ENCODE results near the gene TP53INP2. TPM values are rescaled to one million over a fixed set of nuclear protein-coding genes. Genes with fewer than 3 reads are reported as not detected.
A peak's percentile ranks its signal among the peaks of the same experiment; 100 is the strongest.

The TP53INP2 gene
- total and polyA plus RNA-seq, 9 of the 15 experiments (the other 6 are each of a cell fraction or from before 2014, with no cell fraction given), result 0.43 to 5.0 (median 1.3) TPM

GRCh38 chr20:34709044-34709830 is 5.1 kb downstream of the TP53INP2 start:
- no peak for FAIRE-seq
- Histone ChIP-seq H3K4me3 (peak overlapping the region; percentile 73), H2AFZ (ENCODE audit: low read depth, low read length) (peak overlapping the region; percentile 96)
- TF ChIP-seq RB1 (IDR thresholded peaks at IDR 0.05; ENCODE audit: low read depth) (peak; percentile 35; the same call in 1 of the 2 replicates), NCOR1 (IDR thresholded peaks at IDR 0.05) (0 out of 2 replicates have a peak, but pooled peaks have one; percentile 19), NONO (IDR thresholded peaks at IDR 0.05; ENCODE audit: low read depth in 2 of 2, low read length in 1 of 2) (no peak), SUPT5H (IDR thresholded peaks at IDR 0.05) (peak; percentile 70), MTA3 (IDR thresholded peaks at IDR 0.05; ENCODE audit: borderline replicate concordance) (peak; percentile 74; the same call in 1 of the 2 replicates), SNAPC5 (CRISPR knock-in tag; IDR thresholded peaks at IDR 0.05) (no peak), POLR3G (IDR thresholded peaks at IDR 0.05; ENCODE audit: extremely low read depth, insufficient read length, insufficient replicate concordance) (no peak), RBBP5 (IDR thresholded peaks at IDR 0.05; ENCODE audit: borderline replicate concordance, insufficient read depth, low read length, poor library complexity, severe bottlenecking) (no peak), TARDBP (IDR thresholded peaks at IDR 0.05) (peak; percentile 30; the same call in 1 of the 2 replicates), NRF1 (conservative IDR thresholded peaks at IDR 0.05 in 1 of 2, IDR thresholded peaks at IDR 0.05 in 1 of 2) (peak in 1 of 2 experiments; percentile 39; a peak in 1 of 4 replicates), RERE (CRISPR knock-in tag; IDR thresholded peaks at IDR 0.05; ENCODE audit: borderline replicate concordance) (0 out of 2 replicates have a peak, but pooled peaks have one; percentile 35), EGR1 (conservative IDR thresholded peaks at IDR 0.05) (peak; percentile 88), MNT (conservative IDR thresholded peaks at IDR 0.05) (peak; percentile 20 to 67; a peak in 2 of 4 replicates)

More at GRCh38 chr20:34709044-34709830, 5.1 kb downstream of the TP53INP2 start:
- Histone ChIP-seq H3K4me2 (ENCODE audit: insufficient read depth, low read length) (peak overlapping the region; percentile 84), H3K9me3 (replicated peaks; ENCODE audit: control insufficient read depth, insufficient read depth, low read depth, low read length) (no peaks in the 10 kb centered on the region), H3K36me3 (ENCODE audit: control insufficient read depth, insufficient read depth, low read length) (peaks cover 2% of the 10 kb centered on the region; the same call in 2 of the 3 replicates), H3K27ac (ENCODE audit: extremely low read depth, low read depth, low read length) (peak overlapping the region; percentile 72), H3K79me2 (ENCODE audit: control insufficient read depth, insufficient read depth, low read length) (no peaks in the 10 kb centered on the region), H3K9me1 (ENCODE audit: control insufficient read depth, insufficient read depth, low read length) (no peaks in the 10 kb centered on the region), H3K4me1 (replicated peaks in 1 of 2; ENCODE audit: control insufficient read depth in 2 of 2, insufficient read depth in 2 of 2, low read length in 2 of 2) (peaks cover 32 to 46% of the 10 kb centered on the region in 2 experiments), H3K27me3 (ENCODE audit: control insufficient read depth in 2 of 2, insufficient read depth in 2 of 2, low read length in 2 of 2) (no peaks in the 10 kb centered on the region), H3K9ac (ENCODE audit: insufficient read depth in 1 of 2, low read depth in 2 of 2, low read length in 2 of 2) (peak overlapping the region; percentile 79 to 93), H4K20me1 (replicated peaks; ENCODE audit: control insufficient read depth, insufficient read depth, low read length) (0 out of 2 replicates have a peak, but pooled peaks cover 2% of the 10 kb centered on the region)
- CTCF ChIA-PET (ENCODE audit: low intra/inter-chr PET ratio), result interaction anchor here (0.5 kb wide), 1 partner anchor 129 kb away, joined by 3 read pairs; no protein-coding TSS in a partner anchor
- intact Hi-C loops (cut with micrococcal nuclease), result loop anchor here (1.0 to 5.0 kb wide), 3 partner anchors 171 to 517 kb away; no protein-coding TSS in a partner anchor
- POLR2A ChIA-PET, result interaction anchor here (0.5 to 1.0 kb wide), 3 partner anchors 10 to 180 kb away, joined by 3 to 4 read pairs (median 3); no protein-coding TSS in a partner anchor
- WGBS (ENCODE audit: insufficient coverage, low coverage, missing lambda C conversion rate), result 4% methylated on average over 20 of the region's 64 CpGs
- peak; percentile 74 for ATAC-seq
- peak; percentile 78 to 88 (median 86) for DNase-seq (ENCODE audit: extremely low read depth in 1 of 4, low spot score in 3 of 4)
- no TSS peak for BruUV-seq (replicated peaks)
- in situ Hi-C loops (cut with MboI), result loop anchor here (10.0 kb wide), 2 partner anchors 174 to 394 kb away; no protein-coding TSS in a partner anchor
